Measurements from ENCODE around the gene SHISA5.

The SHISA5 gene

DNA sequence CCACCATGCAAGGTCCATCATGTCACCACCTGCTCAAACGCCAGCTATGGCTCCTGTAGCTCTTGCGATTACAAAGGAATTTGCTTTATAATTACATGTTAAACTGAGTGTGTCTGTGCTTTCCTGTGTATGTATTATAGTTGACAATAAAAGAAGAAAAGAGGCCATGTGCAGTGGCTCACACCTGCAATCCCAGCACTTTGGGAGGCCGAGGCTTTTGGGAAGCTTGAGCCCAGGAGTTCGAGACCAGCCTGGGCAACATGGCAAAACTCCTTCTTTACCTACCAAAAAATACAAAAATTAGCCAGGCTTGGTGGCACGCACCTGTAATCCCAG is 30.4 kb downstream of the SHISA5 start:
- TF ChIP-seq GATA2 (IDR thresholded peaks at IDR 0.05; ENCODE audit: low read depth, low read length), result no peak

DNA sequence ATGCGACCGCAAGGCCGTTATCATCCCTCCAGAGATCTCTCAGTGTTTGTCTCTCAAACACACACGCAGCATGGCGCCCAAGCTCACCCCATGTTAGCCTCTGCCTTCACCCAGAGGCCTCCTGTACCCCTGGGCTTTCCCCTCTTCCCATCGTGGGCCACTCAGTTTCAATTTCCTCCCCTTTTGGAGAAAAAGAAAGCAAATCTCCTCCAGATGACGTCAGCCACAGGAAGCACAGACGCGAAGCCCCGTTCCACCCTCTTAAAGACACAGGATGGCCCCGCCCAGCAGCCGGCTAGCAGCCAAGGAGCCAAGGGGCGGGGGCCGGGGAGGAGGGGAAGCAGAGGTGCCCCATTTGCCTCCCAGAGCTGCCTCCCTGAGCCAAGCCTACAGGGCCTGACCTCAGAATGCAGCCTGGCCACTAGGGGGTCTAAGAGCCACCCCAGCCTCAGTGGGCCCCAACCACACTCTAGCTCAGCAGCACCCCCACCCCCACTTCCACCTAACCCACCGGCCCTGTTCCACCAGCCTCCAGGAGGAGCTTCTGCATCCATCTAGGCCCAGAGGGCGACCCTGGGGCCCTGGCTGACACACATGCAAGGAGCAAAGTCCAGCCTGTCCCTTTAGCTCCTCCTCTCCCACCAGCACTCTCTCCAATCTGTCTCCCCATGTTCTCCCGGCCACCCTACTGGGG is 30.9 kb downstream of the SHISA5 start:
- no peak for TF ChIP-seq GATA2 (IDR thresholded peaks at IDR 0.05; ENCODE audit: low read depth, low read length)
- TF ChIP-seq GATA3 (IDR thresholded peaks at IDR 0.05; ENCODE audit: low read depth, low read length), result no peak

DNA sequence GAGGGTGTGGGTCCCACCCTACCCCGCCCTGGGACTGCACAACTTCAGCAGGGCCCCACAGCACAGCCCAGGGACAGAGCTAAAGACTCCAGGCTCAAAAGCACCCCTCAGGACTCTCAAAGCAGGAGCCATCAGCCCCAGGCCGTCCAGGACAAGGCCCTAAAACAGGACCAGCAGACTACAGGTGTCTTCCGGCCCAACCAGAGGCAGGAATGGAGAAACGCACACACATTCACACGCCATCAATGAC is 31.4 kb downstream of the SHISA5 start:
- TF ChIP-seq GATA3 (IDR thresholded peaks at IDR 0.05; ENCODE audit: low read depth, low read length) (no peak), GATA2 (IDR thresholded peaks at IDR 0.05; ENCODE audit: low read depth, low read length) (no peak)

DNA sequence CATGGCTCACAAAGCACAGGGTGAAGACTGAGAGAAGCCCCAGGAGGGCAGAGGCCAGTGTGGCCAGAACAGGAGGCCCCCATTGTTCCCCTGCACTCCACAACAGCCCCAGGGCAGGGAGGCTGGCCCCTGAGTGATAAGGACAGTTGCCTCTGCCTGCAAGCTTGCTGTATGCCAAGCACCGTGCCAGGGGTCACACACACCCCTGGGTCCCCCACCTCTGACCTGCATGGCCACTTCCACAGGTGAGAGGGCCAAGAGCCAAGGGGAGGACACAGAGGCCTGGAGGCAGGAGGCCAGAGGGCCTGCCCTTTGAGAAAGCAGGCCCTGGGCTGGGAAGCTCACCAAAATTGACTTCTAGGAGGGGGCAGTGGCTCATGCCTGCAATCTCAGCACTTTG is 33.7 kb downstream of the SHISA5 start:
- no peak for TF ChIP-seq GATA3 (IDR thresholded peaks at IDR 0.05; ENCODE audit: low read depth, low read length)
- no peak for TF ChIP-seq GATA2 (IDR thresholded peaks at IDR 0.05; ENCODE audit: low read depth, low read length)

DNA sequence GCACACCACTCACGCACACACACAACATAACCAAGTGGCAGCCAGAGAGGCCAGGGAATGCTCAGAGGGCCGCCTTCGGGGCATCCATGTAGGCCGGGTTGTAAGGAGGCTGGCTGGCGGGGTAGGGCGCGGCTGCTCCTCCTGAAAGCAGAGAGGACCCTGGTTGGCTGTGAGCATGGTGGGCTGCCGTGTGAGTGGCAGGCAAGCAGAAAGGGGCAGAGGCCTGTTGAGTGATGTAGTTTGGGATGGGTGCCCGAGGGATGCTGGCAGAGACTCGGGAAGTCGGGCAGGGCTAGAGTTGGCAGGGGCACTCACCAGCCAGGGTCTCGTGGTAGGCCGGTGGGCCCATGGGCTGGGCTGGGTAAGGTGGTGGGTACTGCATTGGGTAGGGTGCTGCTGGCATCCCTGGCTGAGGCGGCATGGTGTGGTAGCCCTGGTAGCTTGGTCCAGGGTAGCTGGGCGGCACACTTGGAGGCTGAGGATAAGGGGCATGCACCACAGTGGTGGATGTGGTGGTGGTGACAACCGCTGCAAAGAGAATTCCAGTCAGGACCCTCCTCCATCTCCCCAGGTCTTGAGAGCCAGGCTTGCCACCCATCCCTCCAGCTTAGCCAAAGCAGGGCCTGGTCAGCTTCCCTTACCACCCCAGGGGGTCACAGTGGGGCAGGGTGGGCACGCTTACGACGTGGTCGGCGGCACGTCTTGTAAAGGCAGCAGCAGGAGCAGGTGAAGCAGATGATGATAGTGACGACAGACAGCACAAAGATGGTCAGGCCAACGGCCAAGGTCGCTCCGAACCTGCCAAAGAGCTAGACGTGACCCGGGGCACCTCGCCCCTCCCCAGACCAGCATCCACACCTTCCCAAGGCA is 34.7 kb downstream of the SHISA5 start:
- TF ChIP-seq GATA2 (IDR thresholded peaks at IDR 0.05; ENCODE audit: low read depth, low read length) (no peak), GATA3 (IDR thresholded peaks at IDR 0.05; ENCODE audit: low read depth, low read length) (no peak)

DNA sequence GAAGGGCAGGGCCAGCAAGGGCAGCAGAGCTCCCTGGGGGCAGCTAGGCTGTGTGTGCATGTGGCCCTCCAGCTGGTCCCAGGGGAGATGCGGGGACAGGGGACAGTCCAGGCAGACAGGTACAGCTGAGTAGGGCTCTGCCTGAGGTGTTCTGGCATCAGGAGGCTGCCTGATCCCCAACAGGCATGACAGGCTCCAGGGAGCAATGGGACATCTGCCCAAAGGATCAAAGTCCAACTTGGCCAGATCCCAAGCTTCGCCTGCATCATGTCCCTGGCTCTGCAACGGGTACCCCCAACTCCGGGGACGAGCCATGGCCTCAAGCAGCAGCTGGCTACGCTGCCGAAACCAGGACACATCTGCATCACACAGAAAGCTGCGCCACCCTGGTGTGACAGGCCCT is 35.6 kb downstream of the SHISA5 start:
- TF ChIP-seq GATA2 (IDR thresholded peaks at IDR 0.05; ENCODE audit: low read depth, low read length) (no peak), GATA3 (IDR thresholded peaks at IDR 0.05; ENCODE audit: low read depth, low read length) (no peak)

DNA sequence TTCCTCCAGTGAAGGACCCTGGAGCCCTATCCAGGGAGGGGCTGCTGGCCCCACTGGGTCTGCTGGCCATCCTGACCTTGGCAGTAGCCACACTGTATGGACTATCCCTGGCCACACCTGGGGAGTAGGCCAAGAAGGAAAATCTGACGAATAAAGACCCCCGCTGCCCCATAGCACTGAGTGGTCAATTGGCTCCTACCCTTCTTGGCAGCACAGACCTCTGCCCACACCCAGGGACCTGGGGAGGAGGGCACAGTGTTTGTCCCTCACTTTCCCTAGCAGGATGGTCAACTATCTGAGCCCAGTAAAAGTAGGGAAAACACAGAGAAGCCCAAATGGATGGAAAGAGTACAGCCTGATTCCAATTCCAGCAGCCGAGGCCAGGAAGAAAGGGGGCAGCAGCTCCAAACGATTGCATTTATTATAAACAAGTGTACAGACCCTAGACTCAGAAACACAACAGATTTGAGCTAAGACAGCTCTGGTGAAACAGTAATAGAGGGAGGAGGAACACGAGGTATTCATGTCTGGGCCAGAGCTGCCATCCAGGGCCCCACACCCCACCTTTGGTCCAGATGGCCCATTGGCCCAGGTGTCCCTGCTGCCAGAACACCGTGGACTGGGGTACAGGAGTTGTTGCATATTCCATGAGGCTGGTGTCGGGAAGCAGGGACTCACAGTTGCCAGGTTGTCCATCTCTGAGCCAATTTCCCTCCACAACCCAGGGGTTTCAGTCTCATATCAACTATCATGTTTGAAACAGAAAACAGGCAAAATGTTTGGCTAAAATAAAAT is 36.3 kb downstream of the SHISA5 start:
- TF ChIP-seq GATA2 (IDR thresholded peaks at IDR 0.05; ENCODE audit: low read depth, low read length) (no peak), GATA3 (IDR thresholded peaks at IDR 0.05; ENCODE audit: low read depth, low read length) (no peak)

DNA sequence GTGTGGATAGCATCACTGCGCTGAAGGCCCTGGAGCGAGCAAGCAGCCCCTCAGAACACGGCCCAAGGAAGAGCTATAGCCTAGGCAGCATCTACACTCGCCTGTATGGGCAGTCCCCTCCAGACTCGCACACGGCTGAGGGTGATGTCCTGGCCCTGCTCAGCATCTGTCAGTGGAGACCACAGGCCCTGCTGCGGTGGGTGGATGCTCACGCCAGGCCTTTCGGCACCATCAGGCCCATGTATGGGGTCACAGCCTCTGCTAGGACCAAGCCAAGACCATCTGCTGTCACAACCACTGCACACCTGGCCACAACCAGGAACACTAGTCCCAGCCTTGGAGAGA is 36.9 kb downstream of the SHISA5 start:
- TF ChIP-seq GATA2 (IDR thresholded peaks at IDR 0.05; ENCODE audit: low read depth, low read length), result no peak
- TF ChIP-seq GATA3 (IDR thresholded peaks at IDR 0.05; ENCODE audit: low read depth, low read length), result no peak

DNA sequence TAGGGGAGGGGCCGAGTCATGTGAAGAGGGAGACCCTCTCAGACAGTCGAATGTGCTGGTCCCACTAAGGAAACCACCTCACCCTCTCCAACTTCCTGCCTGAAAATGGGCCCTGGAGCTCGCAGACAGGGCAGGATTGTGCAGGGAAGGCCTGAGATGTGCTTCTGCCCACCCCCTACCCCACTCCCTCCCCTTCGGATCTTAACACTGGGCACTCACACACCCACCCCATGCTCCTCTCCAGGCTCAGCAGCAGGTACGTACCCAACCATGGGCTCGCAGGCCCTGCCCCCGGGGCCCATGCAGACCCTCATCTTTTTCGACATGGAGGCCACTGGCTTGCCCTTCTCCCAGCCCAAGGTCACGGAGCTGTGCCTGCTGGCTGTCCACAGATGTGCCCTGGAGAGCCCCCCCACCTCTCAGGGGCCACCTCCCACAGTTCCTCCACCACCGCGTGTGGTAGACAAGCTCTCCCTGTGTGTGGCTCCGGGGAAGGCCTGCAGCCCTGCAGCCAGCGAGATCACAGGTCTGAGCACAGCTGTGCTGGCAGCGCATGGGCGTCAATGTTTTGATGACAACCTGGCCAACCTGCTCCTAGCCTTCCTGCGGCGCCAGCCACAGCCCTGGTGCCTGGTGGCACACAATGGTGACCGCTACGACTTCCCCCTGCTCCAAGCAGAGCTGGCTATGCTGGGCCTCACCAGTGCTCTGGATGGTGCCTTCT is 37.4 kb downstream of the SHISA5 start:
- TF ChIP-seq GATA3 (IDR thresholded peaks at IDR 0.05; ENCODE audit: low read depth, low read length), result no peak
- TF ChIP-seq GATA2 (IDR thresholded peaks at IDR 0.05; ENCODE audit: low read depth, low read length), result no peak

DNA sequence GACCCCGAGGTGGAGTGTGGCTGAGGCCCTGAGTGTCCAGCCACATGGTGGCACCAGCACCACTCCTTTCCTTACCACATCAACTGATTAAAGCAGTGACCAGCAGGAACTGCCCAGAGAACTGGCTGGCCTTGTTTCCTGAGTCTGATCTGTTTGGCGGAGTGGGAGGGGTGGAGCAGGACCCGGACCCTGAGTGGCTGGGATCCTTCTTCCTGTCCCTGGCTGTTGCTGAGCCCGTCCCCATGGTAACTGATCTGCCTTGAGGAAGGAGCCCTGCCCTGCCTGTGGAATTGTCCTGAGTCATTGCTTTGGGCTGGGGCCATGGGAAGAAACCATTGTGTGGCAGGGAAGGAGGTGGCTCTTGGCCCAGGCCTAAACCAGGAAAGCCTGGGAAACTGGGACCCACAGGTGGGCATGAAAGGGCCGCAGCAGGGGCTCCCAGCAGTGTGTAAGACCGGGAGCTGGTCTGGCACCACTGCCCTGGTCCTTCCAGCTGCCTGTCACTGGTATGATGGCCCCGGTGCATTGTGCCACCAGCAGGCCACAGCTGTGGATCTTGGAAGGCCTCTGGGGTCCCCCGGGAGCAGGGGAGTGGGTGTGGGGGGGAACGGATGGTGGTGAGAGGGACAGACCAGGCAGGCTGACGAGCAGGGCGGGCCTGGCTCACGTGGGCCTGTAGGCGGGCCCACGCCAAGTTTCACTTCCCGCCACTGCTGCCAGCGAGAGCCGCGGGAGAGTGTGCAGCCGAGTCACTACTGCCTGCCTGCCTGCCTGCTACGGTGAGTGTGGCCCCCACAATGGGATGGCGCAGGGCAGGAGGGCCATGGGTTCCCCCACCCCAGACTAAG is 38.2 kb downstream of the SHISA5 start:
- TF ChIP-seq GATA2 (IDR thresholded peaks at IDR 0.05; ENCODE audit: low read depth, low read length), result no peak
- TF ChIP-seq GATA3 (IDR thresholded peaks at IDR 0.05; ENCODE audit: low read depth, low read length), result no peak

DNA sequence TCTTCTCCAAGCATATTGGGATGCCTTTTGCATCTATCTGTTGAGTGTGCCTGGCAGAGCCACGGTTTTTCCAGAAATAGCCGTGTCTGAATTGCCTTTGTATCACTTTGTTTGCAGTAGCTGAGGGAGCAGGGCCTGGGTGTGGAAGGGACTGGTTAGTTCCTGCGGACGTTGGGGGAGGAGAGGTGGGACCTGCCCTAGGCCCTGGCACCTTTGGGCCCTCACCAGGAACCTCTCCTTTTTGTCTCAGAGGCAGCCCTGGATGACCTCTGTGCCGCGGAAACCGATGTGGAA is 38.8 kb downstream of the SHISA5 start:
- TF ChIP-seq GATA2 (IDR thresholded peaks at IDR 0.05; ENCODE audit: low read depth, low read length) (no peak), GATA3 (IDR thresholded peaks at IDR 0.05; ENCODE audit: low read depth, low read length) (no peak)

DNA sequence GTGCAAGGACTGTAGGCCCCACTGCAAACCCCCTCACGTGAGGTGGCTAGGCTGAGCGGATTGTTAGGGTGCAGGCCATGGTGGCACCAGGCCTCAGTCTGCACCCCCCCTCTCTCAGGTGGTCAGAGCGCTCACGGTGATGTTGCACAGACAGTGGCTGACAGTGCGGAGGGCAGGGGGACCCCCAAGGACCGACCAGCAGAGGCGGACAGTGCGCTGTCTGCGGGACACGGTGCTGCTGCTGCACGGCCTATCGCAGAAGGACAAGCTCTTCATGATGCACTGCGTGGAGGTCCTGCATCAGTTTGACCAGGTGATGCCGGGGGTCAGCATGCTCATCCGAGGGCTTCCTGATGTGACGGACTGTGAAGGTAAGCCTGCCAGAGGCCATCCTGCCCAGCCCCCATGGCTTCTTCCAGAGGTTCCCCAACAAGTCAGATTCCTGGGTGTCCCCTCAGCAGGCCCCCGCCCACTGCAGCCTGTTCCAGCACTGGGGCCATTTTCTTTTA is 39.2 kb downstream of the SHISA5 start:
- no peak for TF ChIP-seq GATA3 (IDR thresholded peaks at IDR 0.05; ENCODE audit: low read depth, low read length)

DNA sequence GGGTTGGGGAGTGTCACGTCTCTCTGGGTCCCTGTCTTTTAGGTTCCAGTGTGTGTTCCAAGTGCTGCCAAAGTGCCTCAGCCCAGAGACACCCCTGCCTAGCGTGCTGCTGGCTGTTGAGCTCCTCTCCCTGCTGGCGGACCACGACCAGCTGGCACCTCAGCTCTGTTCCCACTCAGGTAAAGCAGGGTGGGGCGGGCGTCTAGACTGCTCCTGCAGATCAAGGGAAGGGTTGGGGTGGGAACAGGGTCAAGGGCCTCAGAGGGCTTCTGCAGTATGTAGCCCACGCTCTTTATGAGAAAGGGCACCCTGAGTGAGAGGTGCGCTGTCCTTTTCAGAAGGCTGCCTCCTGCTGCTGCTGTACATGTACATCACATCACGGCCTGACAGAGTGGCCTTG is 40.3 kb downstream of the SHISA5 start:
- TF ChIP-seq GATA3 (IDR thresholded peaks at IDR 0.05; ENCODE audit: low read depth, low read length), result no peak
- TF ChIP-seq GATA2 (IDR thresholded peaks at IDR 0.05; ENCODE audit: low read depth, low read length), result no peak

DNA sequence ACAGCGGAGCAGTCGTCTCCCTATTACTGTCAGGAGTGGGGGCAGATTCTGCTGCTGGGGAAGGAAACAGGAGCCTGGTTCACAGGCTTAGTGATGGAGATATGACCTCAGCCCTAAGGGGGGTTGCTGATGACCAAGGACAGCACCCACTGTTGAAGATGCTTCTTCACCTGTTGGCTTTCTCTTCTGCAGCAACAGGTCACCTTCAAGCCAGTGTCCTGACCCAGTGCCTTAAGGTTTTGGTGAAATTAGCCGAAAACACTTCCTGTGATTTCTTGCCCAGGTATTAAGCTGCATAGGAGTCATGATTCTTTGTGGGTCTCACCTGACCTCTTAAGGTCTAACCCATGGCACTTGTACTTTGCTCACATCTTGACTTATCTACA is 43.5 kb downstream of the SHISA5 start:
- TF ChIP-seq GATA2 (IDR thresholded peaks at IDR 0.05; ENCODE audit: low read depth, low read length) (no peak), GATA3 (IDR thresholded peaks at IDR 0.05; ENCODE audit: low read depth, low read length) (no peak)
